OCI-LY1 (cell line): ENCODE results near the gene GFRA4.
A peak's percentile ranks its signal among the peaks of the same experiment; 100 is the strongest.

Experiments
- H2AFZ ChIP-seq: fragments of 200-600 bp; sonication (generic), shearing (Covaris generic); 2 replicates; pipeline ENCODE4 v1.6.0; 2014; ENCODE audit warnings: antibody characterized with exemption, mild to moderate bottlenecking, low read length
- H3F3A ChIP-seq: fragments of 200-600 bp; sonication (generic), shearing (Covaris generic); 2 replicates; pipeline ENCODE4 v1.6.0; 2014; ENCODE audit warnings: mild to moderate bottlenecking, antibody characterized with exemption, low read length, moderate library complexity; ENCODE audit not compliant: insufficient read depth
- H3K27ac ChIP-seq: fragments of 200-600 bp; sonication (generic); 2 replicates; pipeline ENCODE4 v1.5.1; 2014; ENCODE audit warnings: low read length, mixed run types, mild to moderate bottlenecking, low read depth; ENCODE audit not compliant: poor library complexity, severe bottlenecking
- H3K27me3 ChIP-seq: fragments of 200-600 bp; sonication (generic); 2 replicates; pipeline ENCODE4 v1.6.0; 2014; ENCODE audit warnings: antibody characterized with exemption, mild to moderate bottlenecking, low read length, moderate library complexity; ENCODE audit not compliant: insufficient read depth
- H3K36me3 ChIP-seq: fragments of 200-600 bp; sonication (generic); 2 replicates; pipeline ENCODE4 v1.6.1; 2014; ENCODE audit warnings: mild to moderate bottlenecking, antibody characterized with exemption, low read length, moderate library complexity, mixed read lengths; ENCODE audit not compliant: insufficient read depth
- H3K4me1 ChIP-seq: fragments of 200-600 bp; sonication (generic); 2 replicates; pipeline ENCODE4 v1.5.1; 2014; ENCODE audit warnings: mild to moderate bottlenecking, low read length, moderate library complexity; ENCODE audit not compliant: insufficient read depth, severe bottlenecking
- H3K4me2 ChIP-seq: fragments of 200-600 bp; sonication (generic), shearing (Covaris generic); 2 replicates; pipeline ENCODE4 v1.6.1; 2014; ENCODE audit warnings: low read length
- H3K4me3 ChIP-seq: fragments of 200-600 bp; sonication (generic); 2 replicates; pipeline ENCODE4 v1.5.1; 2014; ENCODE audit warnings: low read length, low read depth, mild to moderate bottlenecking, mixed read lengths; ENCODE audit not compliant: poor library complexity, severe bottlenecking
- H3K79me2 ChIP-seq: fragments of 200-600 bp; shearing (Covaris generic); 2 replicates; pipeline ENCODE4 v1.6.1; 2016; ENCODE audit warnings: mixed run types, low read length, mixed read lengths; ENCODE audit not compliant: insufficient read depth
- H3K9ac ChIP-seq: fragments of 200-600 bp; sonication (generic), shearing (Covaris generic); 2 replicates; pipeline ENCODE4 v1.6.1; 2014; ENCODE audit warnings: mild to moderate bottlenecking, low read length, mixed read lengths
- H3K9me2 ChIP-seq: fragments of 200-600 bp; sonication (generic), shearing (Covaris generic); 2 replicates; pipeline ENCODE4 v1.6.1; 2014; ENCODE audit warnings: low read depth, mild to moderate bottlenecking, low read length, mixed read lengths
- H3K9me3 ChIP-seq: fragments of 200-600 bp; shearing (Covaris generic); 2 replicates; pipeline ENCODE4 v1.6.1; 2014; ENCODE audit warnings: low read length, mixed read lengths
- H4K20me1 ChIP-seq: fragments of 200-600 bp; sonication (generic), shearing (Covaris generic); 2 replicates; pipeline ENCODE4 v1.6.0; 2016; ENCODE audit warnings: mild to moderate bottlenecking, low read length; ENCODE audit not compliant: insufficient read depth
- CTCF ChIP-seq: fragments of 200-600 bp; sonication (generic), shearing (Covaris generic); IDR thresholded peaks from 2 replicates; pipeline ENCODE4 v1.5.1; 2017; ENCODE audit warnings: mild to moderate bottlenecking, antibody characterized with exemption, low read length, moderate library complexity, mixed read lengths
- EZH2 ChIP-seq: fragments of 200-600 bp; sonication (generic), shearing (Covaris generic); IDR thresholded peaks from 2 replicates; pipeline ENCODE4 v1.8.0; 2017; ENCODE audit warnings: borderline replicate concordance, mixed run types, mild to moderate bottlenecking, antibody characterized with exemption, low read length, moderate library complexity, mixed read lengths

Gene GFRA4

GRCh38 chr20:3652676-3653596, 10.3 kb downstream of the GFRA4 start:
- no peak overlapping the region for H3K4me3 ChIP-seq
- H3K36me3 ChIP-seq: no peaks in the 10 kb centered on the region
- H3K9me2 ChIP-seq: no peaks in the 10 kb centered on the region
- H4K20me1 ChIP-seq: no peaks in the 10 kb centered on the region
- no peaks in the 10 kb centered on the region for H3K79me2 ChIP-seq
- peak overlapping the region; percentile 67 for H3K27ac ChIP-seq
- H3K9me3 ChIP-seq: no peaks in the 10 kb centered on the region
- no peaks in the 10 kb centered on the region; the same call in 1 of the 2 replicates for H3K27me3 ChIP-seq
- H2AFZ ChIP-seq: no peak overlapping the region
- TF ChIP-seq CTCF: no peak
- no peak for TF ChIP-seq EZH2
- peaks cover 29% of the 10 kb centered on the region for H3K4me1 ChIP-seq
- H3K9ac ChIP-seq: no peak overlapping the region
- H3K4me2 ChIP-seq: no peak overlapping the region
- H3F3A ChIP-seq: no peaks in the 10 kb centered on the region

DNA sequence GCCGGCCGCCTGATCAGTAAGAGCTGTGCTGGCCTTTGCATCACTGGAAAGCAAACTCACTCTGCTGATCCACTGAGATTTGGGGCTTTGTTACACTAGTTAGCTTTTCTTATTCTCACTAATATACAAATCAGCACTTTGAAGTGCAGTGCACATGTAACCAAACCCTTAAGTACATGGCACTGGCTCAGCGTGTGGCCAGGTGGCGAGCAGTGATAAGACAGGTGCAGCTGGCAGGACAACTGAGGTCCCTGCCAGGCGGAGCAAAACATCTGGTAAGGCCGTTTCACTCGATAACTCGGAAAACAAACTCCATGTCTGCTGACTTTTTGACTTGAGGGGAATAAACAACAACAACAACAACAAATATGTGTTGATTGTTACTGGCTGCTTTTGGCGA, 11.0 kb downstream of the GFRA4 start:
- Histone ChIP-seq H3K9me2 (no peaks in the 10 kb centered on the region), H2AFZ (no peak overlapping the region), H3K4me1 (peaks cover 29% of the 10 kb centered on the region), H3K9ac (no peak overlapping the region), H3K27me3 (no peaks in the 10 kb centered on the region; the same call in 1 of the 2 replicates), H3K4me3 (no peak overlapping the region), H3K36me3 (no peaks in the 10 kb centered on the region), H3K79me2 (no peaks in the 10 kb centered on the region), H3K27ac (peak overlapping the region; percentile 67), H3K4me2 (no peak overlapping the region), H4K20me1 (no peaks in the 10 kb centered on the region), H3F3A (no peaks in the 10 kb centered on the region), H3K9me3 (no peaks in the 10 kb centered on the region)
- TF ChIP-seq CTCF (no peak), EZH2 (no peak)

GRCh38 chr20:3651204-3651962, 11.8 kb downstream of the GFRA4 start:
- Histone ChIP-seq H3K79me2 (no peaks in the 10 kb centered on the region), H3K27ac (peak overlapping the region; percentile 67), H4K20me1 (no peaks in the 10 kb centered on the region), H3K4me3 (no peak overlapping the region), H3F3A (no peaks in the 10 kb centered on the region), H3K9ac (no peak overlapping the region), H3K36me3 (no peaks in the 10 kb centered on the region), H3K9me2 (no peaks in the 10 kb centered on the region), H3K27me3 (no peaks in the 10 kb centered on the region; the same call in 1 of the 2 replicates), H2AFZ (no peak overlapping the region), H3K4me1 (peaks cover 29% of the 10 kb centered on the region), H3K4me2 (no peak overlapping the region), H3K9me3 (no peaks in the 10 kb centered on the region)
- TF ChIP-seq EZH2 (no peak), CTCF (no peak)
